HAP-1 (cell line): ENCODE measurements around the gene ZAR1.

ENCODE experiments used
- DNase-seq, 2 experiments: peaks; one replicate each; pipeline ENCODE4 v3.0.0-alpha.2; 2016 to 2020; ENCODE audit warnings: low spot score in 2 of 2
- H3K27me3 ChIP-seq: fragments of 250-450 bp; sonication (Bioruptor Pico); 2 replicates; pipeline ENCODE4 v1.5.1; 2020; ENCODE audit warnings: low read depth, mild to moderate bottlenecking, moderate library complexity
- H3K36me3 ChIP-seq: fragments of 250-450 bp; sonication (Bioruptor Pico); replicated peaks from 2 replicates; pipeline ENCODE4 v1.5.1; 2020; ENCODE audit warnings: mild to moderate bottlenecking
- H3K4me1 ChIP-seq: fragments of 250-450 bp; sonication (Bioruptor Pico); 2 replicates; pipeline ENCODE4 v1.5.1; 2020; ENCODE audit warnings: mild to moderate bottlenecking
- H3K4me3 ChIP-seq: fragments of 250-450 bp; sonication (Bioruptor Pico); 2 replicates; pipeline ENCODE4 v1.5.1; 2020; ENCODE audit warnings: mild to moderate bottlenecking, moderate library complexity
- H3K9me3 ChIP-seq: fragments of 250-450 bp; sonication (Bioruptor Pico); 2 replicates; pipeline ENCODE4 v1.5.1; 2020; ENCODE audit warnings: mild to moderate bottlenecking, moderate library complexity
- in situ Hi-C: fragments of 300-500 bp; cut with MboI; formaldehyde crosslinking; loops from 3 replicates; pipeline ENCODE4 v1.14.3; 2020; ENCODE audit warnings: low sequenced_read_pairs, inconsistent platforms, mixed read lengths

ZAR1 gene

DNA sequence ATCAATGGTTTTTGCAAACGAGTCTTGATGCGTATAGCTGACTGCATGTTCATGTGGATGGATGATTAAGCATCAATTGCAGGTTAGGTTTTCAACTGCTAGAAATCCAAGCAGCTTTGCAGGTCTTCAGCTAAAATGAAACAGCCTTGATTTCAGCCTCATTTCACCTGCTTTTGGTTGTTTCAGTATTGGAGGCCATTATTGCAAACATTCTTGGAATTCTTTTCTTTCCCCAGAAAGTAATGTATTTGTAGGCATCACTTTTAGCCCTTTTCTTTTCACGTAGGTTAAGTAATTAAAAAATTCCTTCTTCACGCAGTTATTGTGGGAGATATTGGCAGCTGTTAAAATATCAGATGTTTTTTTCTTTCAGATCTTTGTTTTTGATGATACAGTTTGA, 8.8 kb downstream of the ZAR1 start:
- in situ Hi-C loops: no loop called here
- no peak overlapping the region for H3K4me3 ChIP-seq
- H3K4me1 ChIP-seq: peaks cover 24% of the 10 kb centered on the region
- DNase-seq: peak in 1 of 2 experiments; percentile 19
- H3K9me3 ChIP-seq: no peaks in the 10 kb centered on the region
- no peaks in the 10 kb centered on the region for H3K27me3 ChIP-seq
- H3K36me3 ChIP-seq: peaks cover 20% of the 10 kb centered on the region

GRCh38 chr4:48499551-48500066, 9.6 kb downstream of the ZAR1 start:
- in situ Hi-C loops: no loop called here
- peaks cover 18% of the 10 kb centered on the region for H3K36me3 ChIP-seq
- peaks cover 31% of the 10 kb centered on the region for H3K4me1 ChIP-seq
- no peak overlapping the region for H3K4me3 ChIP-seq
- no peak for DNase-seq
- H3K27me3 ChIP-seq: no peaks in the 10 kb centered on the region
- no peaks in the 10 kb centered on the region for H3K9me3 ChIP-seq

DNA sequence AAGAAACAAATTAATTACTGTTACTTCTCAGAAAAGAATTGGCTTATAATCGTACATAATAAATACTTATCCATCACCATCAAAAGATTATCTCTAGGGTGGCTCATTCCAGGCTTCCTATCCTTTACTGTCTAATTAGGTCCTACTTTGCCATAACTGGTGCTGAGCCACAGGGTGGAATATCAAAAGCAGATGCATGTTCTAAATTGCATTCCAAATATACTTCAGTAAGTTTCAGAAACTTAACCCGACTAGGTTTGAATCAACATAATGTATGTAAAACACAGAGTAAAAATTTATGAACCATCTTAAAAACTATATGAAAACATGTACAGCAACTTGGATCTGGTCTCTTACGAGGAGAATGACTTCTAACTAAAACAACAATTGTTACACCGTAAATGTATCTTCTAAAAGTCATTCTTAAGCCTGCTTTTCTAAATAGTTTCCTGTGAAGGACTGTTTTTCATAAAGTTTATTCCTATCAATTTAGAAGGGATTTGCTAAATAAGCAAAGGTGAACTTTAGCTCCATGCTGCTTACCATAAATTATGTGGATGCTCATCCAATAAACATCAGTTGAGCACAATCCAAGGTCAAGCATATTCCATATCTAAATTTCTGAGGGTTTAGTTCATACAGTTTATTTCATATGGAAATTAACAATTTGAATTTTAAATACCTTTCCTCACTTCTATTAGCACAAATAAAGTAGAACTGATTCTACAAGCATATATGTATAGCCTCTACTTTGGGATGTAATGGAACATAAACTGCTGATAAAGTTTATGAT, 13.4 kb downstream of the ZAR1 start:
- Histone ChIP-seq H3K27me3 (no peaks in the 10 kb centered on the region), H3K9me3 (no peaks in the 10 kb centered on the region), H3K4me1 (peaks cover 31% of the 10 kb centered on the region), H3K36me3 (peaks cover 19% of the 10 kb centered on the region), H3K4me3 (no peak overlapping the region)
- DNase-seq: no peak
- in situ Hi-C loops: no loop called here

DNA sequence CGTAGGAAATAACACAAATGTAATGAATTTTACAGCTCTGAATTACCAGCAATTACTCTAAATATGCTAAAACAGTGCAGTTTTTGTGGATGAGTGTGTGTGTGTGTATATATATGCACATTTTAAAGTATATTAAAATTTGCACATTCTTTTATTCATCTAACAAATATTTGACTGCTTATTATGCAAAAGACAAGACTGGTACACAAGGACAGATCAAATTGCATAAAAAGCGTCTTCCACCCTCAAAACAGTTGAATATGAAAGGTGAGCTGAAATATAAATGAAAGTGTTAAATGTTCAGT, 13.9 kb downstream of the ZAR1 start:
- in situ Hi-C loops: no loop called here
- Histone ChIP-seq H3K27me3 (no peaks in the 10 kb centered on the region), H3K4me3 (no peak overlapping the region), H3K9me3 (no peaks in the 10 kb centered on the region), H3K4me1 (peaks cover 25% of the 10 kb centered on the region), H3K36me3 (peaks cover 19% of the 10 kb centered on the region)
- DNase-seq: no peak

DNA sequence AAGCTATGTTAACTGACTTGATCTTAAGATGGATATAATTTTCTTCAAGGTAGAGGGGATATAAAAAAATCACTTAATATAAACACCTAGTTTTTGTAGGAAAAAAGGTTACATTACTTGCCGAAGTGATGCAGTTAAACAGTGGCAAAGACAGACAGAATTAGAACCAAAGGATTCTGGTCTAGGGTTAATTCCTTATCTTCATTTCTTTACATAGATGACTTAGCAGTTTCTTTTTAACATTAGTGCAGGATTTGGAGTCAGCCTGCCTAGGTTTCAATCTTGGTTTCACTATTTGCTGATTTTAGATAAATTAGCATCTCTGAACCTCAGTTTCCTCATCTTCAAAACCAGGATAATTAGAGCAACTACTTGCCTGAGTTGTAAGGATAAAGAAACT, 14.3 kb downstream of the ZAR1 start:
- DNase-seq: no peak
- Histone ChIP-seq H3K9me3 (no peaks in the 10 kb centered on the region), H3K27me3 (no peaks in the 10 kb centered on the region), H3K36me3 (peaks cover 19% of the 10 kb centered on the region), H3K4me1 (peaks cover 22% of the 10 kb centered on the region), H3K4me3 (no peak overlapping the region)
- in situ Hi-C loops: no loop called here

DNA sequence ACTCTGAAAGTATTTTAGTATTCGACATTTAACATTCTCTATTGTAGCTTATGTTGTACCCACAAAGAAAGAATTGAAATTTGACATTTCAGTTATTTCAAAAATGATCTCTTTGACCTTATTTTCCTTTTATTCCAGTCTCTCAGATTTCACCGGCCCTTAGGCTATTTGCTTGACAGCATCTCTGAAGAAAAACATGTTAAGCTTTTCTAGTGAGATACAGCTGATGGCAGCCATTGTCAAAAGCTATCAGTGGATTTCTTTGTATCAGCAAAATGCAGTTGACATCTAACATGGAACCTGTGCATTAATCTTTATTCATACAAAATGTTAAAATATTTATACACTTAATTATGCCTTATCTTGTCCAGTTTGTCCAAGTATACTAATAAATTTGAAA, 16.7 kb downstream of the ZAR1 start:
- Histone ChIP-seq H3K27me3 (no peaks in the 10 kb centered on the region), H3K4me3 (no peak overlapping the region), H3K4me1 (peaks cover 21% of the 10 kb centered on the region), H3K36me3 (peaks cover 32% of the 10 kb centered on the region), H3K9me3 (no peaks in the 10 kb centered on the region)
- in situ Hi-C loops: no loop called here
- DNase-seq: no peak

GRCh38 chr4:48509543-48509942, 19.5 kb downstream of the ZAR1 start:
- Histone ChIP-seq H3K4me3 (no peak overlapping the region), H3K4me1 (peaks cover 2% of the 10 kb centered on the region), H3K9me3 (no peaks in the 10 kb centered on the region), H3K36me3 (peaks cover 23% of the 10 kb centered on the region), H3K27me3 (no peaks in the 10 kb centered on the region)
- in situ Hi-C loops: no loop called here
- DNase-seq: no peak

GRCh38 chr4:48518143-48518542, 28.1 kb downstream of the ZAR1 start:
- DNase-seq: no peak
- peaks cover 12% of the 10 kb centered on the region for H3K36me3 ChIP-seq

GRCh38 chr4:48526406-48526805, 36.4 kb downstream of the ZAR1 start:
- no peak for DNase-seq
- Histone ChIP-seq H3K36me3 (peaks cover 16% of the 10 kb centered on the region), H3K27me3 (no peaks in the 10 kb centered on the region), H3K9me3 (no peaks in the 10 kb centered on the region), H3K4me3 (no peak overlapping the region), H3K4me1 (peaks cover 17% of the 10 kb centered on the region)
- in situ Hi-C loops: no loop called here

More at GRCh38 chr4:48518143-48518542, 28.1 kb downstream of the ZAR1 start:
- in situ Hi-C loops: no loop called here
- no peaks in the 10 kb centered on the region for H3K27me3 ChIP-seq
- H3K9me3 ChIP-seq: no peaks in the 10 kb centered on the region
- peaks cover 6% of the 10 kb centered on the region for H3K4me1 ChIP-seq
- no peak overlapping the region for H3K4me3 ChIP-seq

GRCh38 chr4:48538358-48538757, 48.3 kb downstream of the ZAR1 start:
- in situ Hi-C loops: no loop called here
- peaks cover 22% of the 10 kb centered on the region for H3K36me3 ChIP-seq
- no peaks in the 10 kb centered on the region for H3K9me3 ChIP-seq
- no peak for DNase-seq
- H3K27me3 ChIP-seq: no peaks in the 10 kb centered on the region
- no peaks in the 10 kb centered on the region for H3K4me1 ChIP-seq
- H3K4me3 ChIP-seq: no peak overlapping the region

GRCh38 chr4:48539597-48539996, 49.5 kb downstream of the ZAR1 start:
- DNase-seq: no peak
- Histone ChIP-seq H3K27me3 (no peaks in the 10 kb centered on the region), H3K4me1 (no peaks in the 10 kb centered on the region), H3K9me3 (no peaks in the 10 kb centered on the region), H3K36me3 (peaks cover 14% of the 10 kb centered on the region), H3K4me3 (no peak overlapping the region)
- in situ Hi-C loops: no loop called here

DNA sequence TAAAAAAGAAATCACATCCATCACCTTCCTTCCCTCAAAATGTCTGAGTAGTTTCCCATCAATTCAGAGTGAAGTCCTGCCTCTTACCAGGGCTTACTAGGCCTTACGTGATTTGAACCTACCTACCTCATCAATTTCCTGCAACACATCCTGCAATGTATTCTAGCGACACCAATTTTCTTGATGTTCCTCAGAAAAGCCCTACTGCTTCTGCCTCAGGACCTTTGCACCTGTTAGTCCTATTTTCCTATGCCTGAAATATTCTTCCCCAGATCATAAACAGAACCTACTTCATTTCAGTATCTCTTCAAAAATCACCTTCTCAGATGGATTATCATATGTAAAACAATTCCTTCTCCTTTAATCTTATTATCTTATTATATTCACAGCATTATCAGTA, 52.8 kb downstream of the ZAR1 start:
- Histone ChIP-seq H3K4me1 (no peaks in the 10 kb centered on the region), H3K36me3 (peaks cover 23% of the 10 kb centered on the region), H3K9me3 (no peaks in the 10 kb centered on the region), H3K27me3 (no peaks in the 10 kb centered on the region), H3K4me3 (no peak overlapping the region)
- in situ Hi-C loops: no loop called here
- DNase-seq: no peak

- Histone ChIP-seq H3K4me1 (no peaks in the 10 kb centered on the region), H3K4me3 (no peak overlapping the region), H3K27me3 (no peaks in the 10 kb centered on the region), H3K9me3 (no peaks in the 10 kb centered on the region), H3K36me3 (peaks cover 23% of the 10 kb centered on the region)
- no peak for DNase-seq
- in situ Hi-C loops: no loop called here
Measured at GRCh38 chr4:48543796-48544195, 53.7 kb downstream of the ZAR1 start.
